Spleen (tissue), 7 donors: ENCODE results near the gene AGBL1.

Experiments
- POLR2AphosphoS5 ChIP-seq, 3 donors: sonication (generic); formaldehyde crosslinking; IDR thresholded peaks; one replicate each; pipeline ENCODE4 v1.5.1; 2017; ENCODE audit warnings: antibody characterized with exemption in 3 of 3
- TF ChIP-seq, protein P1 (sequence below), 11 experiments: fragments of 200-600 bp in 7 of 11; fragments of 450-650 bp in 4 of 11; sonication (generic) in 4 of 11; IDR thresholded peaks in 8 of 11; conservative IDR thresholded peaks in 3 of 11; 1 replicate in 7 of 11; 2 replicates in 4 of 11; pipeline versions ENCODE4 v1.4.0 to v1.8.0; 2016 to 2021; ENCODE audit warnings: antibody characterized with exemption in 11 of 11, inconsistent platforms in 4 of 11, mild to moderate bottlenecking in 1 of 11
- donor health status: DM: no; HTN: no; CAD: no; lungs with moderate emphysema.
- donor health status: DM: no; HTN: no; CAD: no.
- donor health status: DM: no; HTN: no; CAD: no.

DNA sequence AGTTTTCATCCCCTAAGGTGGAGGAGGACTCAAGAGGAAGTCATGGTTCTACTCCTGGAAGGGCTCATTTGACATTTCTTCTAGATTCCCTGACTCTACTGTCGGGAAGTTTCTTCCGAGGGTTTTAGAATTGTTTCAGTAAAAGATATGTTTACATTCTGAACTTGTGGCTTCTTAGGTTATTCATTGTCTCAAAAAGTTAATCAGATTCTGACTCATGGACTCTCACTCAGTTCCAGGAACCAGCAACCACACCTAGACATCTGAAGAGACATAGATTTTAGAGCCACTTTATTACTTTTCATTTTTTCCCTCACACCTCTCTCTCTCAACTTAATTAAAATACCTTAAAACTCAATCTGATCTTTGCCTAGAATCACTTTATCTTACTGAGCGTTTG is 862.6 kb downstream of the AGBL1 start:
- TF ChIP-seq, protein P1, sequence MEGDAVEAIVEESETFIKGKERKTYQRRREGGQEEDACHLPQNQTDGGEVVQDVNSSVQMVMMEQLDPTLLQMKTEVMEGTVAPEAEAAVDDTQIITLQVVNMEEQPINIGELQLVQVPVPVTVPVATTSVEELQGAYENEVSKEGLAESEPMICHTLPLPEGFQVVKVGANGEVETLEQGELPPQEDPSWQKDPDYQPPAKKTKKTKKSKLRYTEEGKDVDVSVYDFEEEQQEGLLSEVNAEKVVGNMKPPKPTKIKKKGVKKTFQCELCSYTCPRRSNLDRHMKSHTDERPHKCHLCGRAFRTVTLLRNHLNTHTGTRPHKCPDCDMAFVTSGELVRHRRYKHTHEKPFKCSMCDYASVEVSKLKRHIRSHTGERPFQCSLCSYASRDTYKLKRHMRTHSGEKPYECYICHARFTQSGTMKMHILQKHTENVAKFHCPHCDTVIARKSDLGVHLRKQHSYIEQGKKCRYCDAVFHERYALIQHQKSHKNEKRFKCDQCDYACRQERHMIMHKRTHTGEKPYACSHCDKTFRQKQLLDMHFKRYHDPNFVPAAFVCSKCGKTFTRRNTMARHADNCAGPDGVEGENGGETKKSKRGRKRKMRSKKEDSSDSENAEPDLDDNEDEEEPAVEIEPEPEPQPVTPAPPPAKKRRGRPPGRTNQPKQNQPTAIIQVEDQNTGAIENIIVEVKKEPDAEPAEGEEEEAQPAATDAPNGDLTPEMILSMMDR (IDR thresholded peaks at IDR 0.05 in 8 of 11, conservative IDR thresholded peaks at IDR 0.05 in 3 of 11), result no peak
- no peak for TF ChIP-seq POLR2AphosphoS5 (IDR thresholded peaks at IDR 0.05)
